Bronchus fibroblast of lung (primary cell): ENCODE measurements around the gene LRRC46. TPM values are rescaled to one million over a fixed set of nuclear protein-coding genes. Genes with fewer than 3 reads are reported as not detected.

Experiments
- total RNA-seq: library from RNA; depleted of rRNA; stranded (reverse); fragments of >200 nt; gene quantifications from 2 replicates; pipeline ENCODE4 v1.2.3, GENCODE V29; 2015

LRRC46 gene, protein sequence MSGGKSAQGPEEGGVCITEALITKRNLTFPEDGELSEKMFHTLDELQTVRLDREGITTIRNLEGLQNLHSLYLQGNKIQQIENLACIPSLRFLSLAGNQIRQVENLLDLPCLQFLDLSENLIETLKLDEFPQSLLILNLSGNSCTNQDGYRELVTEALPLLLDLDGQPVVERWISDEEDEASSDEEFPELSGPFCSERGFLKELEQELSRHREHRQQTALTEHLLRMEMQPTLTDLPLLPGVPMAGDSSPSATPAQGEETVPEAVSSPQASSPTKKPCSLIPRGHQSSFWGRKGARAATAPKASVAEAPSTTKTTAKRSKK
- total RNA-seq, result 0.15 TPM in 1 of 2 replicates, not detected in the other

DNA sequence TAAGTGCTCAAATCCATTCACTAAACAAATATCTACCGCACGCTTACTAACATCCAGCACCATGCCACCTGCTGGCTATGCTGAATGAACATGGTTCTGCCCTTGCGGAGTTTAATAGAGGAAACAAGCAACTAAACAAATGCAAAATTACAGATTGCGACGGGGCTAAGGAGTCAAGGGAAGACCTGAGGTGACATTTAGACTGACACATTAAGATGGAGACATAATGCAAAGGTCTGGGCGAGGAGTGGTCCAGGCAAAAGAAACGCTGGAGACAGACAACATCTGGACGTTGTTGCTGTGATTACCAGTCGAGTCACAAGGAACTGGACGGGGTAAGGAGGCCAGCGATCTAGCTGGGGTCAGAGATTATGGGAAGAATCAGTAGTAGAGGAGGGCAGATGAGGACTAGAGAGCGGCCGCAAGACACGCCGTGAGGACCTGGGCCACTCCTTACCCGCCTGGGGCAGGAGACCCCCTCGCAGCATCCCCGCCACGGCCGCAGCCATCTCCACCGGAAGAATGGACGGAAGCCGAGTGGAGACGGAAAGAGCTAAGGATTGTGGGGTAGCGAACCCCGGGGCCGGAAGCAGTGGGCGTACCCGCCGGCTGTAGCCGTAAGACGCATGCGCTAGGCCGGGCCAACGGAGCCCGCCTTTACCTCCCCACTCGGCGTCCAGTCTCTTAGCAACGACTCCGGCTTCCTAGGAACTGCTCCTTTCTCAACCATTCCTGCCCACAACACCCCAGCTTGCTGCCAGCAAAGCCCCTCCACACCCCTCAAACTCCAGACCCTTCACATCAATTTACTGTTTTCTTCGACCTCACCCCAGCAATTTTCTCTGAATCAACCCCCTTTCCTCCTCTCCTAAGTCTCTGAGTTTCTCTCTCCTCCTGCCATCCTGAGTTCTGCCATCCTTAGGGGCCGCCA, at the start of gene LRRC46, which contains the start of gene MRPL10:
TSS of gene LRRC46 (plus strand) at position 668 of the 931 bp plus-strand sequence. CDS start 320 bp downstream, outside the sequence.
TSS of gene MRPL10 (minus strand) at position 539 of the 931 bp plus-strand sequence. CDS start at position 509, 30 bp downstream.

DNA sequence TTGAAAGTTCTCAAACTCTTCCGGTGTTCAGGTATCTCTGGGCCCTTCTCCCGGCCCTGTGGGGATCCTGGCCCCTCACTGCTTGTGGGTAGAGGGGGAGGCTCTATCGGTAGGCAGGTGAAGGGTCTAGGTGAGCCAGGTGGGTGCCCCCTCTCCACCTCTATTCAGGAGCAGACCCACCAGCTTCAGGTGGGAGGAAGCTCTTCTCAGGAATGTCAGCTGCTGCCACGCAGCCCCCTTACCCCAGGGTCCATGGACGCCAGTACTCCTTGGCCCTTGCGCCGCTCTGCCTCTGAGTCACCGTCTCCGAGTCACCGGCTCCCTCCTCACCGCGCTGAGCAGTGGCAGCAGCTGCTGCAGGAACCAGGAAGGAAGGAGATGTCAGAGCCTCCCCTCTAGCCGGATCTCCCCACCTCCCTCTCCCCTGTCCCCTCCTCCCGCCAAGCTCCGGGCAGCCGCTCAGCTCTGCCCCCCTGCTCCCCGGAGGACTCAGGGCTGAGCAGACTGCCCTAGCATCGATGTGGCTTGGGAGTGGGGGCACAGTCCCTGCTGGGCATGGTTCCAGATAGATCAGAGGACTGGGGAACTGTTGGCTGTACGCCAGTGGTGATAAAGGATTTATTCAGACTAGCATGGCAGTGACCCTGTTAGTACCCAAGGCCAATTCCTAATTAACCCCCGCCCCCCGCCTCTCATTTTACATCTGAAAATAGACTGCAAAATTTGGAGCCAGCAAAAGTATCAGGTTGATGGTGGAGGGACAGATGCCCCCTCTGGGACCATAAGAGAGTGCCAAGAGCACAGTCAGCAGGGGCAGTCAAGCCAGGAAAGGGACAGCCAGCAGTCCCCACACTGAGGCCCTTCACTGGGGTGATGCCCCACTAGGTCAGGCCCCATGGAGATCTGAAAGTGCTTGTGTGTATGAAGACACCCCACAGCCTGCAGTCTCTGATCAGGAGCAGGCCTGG, 9.8 kb upstream of the LRRC46 start, which contains the start of gene OSBPL7:
TSS of gene OSBPL7 (minus strand) at position 371 of the 968 bp plus-strand sequence. CDS start 1,516 bp downstream, outside the sequence.

DNA sequence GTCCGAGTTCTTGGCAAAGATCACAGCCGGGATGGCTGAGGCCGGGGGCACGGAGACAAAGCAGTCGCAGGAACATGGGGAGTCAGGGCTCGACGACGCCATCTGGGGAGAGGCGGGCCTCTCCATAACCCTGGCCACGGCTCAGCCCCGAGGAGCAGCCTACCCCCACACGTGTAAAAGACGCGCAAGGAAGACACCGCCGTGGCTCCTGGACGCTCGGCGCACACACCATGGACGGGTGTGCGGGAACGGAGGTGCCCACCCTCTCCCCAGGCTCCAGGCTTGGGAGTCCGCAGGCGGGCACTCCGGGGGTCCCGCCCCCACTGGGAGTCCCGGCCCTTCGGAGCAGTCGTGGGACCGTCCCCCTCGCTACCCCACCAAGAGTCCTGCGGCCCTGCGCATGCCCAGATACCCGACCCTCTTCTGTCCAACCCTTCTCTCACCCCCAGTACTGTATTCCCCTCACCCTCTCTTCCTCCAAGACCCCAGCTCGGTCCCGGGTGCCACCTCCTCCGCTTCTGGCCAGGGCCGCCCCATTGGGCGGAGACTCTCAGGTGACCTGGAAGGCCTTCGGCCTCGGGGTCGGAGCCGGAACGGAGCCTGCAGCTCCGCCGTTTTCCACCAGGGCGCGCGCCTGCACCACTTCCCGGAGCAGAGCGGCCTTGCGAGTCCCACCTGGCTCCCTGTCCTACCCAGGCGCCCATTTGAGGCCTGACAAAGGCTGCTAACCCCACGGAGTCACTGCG, 9.4 kb downstream of the LRRC46 start, which contains the start of gene SCRN2:
TSS of gene SCRN2 (minus strand) at position 532 of the 746 bp plus-strand sequence. CDS start at position 102, 430 bp downstream.

DNA sequence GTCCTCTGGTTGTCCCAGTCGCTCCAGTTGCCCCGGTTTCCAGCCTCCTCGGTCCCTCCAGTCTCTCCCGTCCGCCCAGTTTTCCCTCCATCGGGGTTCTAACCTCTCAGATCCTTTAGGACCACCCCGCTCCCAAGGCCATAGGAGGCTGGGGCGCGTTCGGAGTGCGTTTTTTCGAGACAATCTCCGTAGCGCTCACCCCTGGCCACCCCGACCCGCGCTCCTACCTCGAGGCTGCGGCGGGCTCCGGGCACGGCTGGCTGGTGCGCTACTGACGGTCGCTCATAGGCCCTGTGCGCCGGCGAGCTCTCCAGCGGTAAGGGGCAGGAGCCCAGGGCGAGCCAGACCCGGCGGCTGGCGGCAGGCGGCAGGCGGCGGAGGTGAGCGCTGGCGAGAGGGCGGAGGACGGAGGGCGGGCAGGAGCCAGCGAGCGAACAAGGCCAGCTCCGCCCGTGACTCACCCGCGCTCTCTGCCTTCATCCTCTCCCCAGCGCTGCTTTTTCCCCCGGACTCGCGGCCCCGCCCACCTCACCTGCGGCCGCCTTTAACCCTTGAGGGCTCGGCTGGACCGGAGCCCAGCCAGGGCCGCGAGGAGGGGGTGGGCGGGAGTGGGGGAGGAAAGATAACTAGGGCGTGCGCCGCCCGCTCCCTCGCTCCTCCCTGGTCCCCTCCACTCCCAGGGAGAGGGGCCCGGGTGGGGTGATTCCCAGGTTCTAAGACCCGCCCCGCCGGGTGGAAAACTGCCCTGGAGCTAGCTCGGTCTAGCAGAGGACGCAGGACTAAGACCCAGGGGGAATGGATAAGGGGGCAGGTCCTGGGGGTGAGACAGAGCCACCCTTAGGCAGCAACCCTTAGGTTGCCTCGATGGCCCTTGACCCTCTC, 19.5 kb downstream of the LRRC46 start, which contains the start of gene SP6:
TSS of gene SP6 (minus strand) at position 472 of the 882 bp plus-strand sequence. CDS start 2,734 bp downstream, outside the sequence.

Other genes with a start within 250 kb of the LRRC46 start
- gene KPNB1, start 181.8 kb upstream of the LRRC46 start, total RNA-seq, result 280 and 315 TPM in 2 replicates
- 2.7 and 3.6 TPM in 2 replicates for gene TBKBP1, start 137.5 kb upstream of the LRRC46 start, total RNA-seq
- not detected in 2 replicates for gene TBX21, start 98.4 kb upstream of the LRRC46 start, total RNA-seq
- 4.2 and 4.7 TPM in 2 replicates for gene OSBPL7, start 9.9 kb upstream of the LRRC46 start, total RNA-seq
- gene MRPL10, start 129 bp upstream of the LRRC46 start, total RNA-seq, result 58.6 and 62.4 TPM in 2 replicates
- 15.5 and 18.3 TPM in 2 replicates for gene SCRN2, start 9.6 kb downstream of the LRRC46 start, total RNA-seq
- 0.15 and 0.34 TPM in 2 replicates for gene SP6, start 19.5 kb downstream of the LRRC46 start, total RNA-seq
- gene SP2, start 64.6 kb downstream of the LRRC46 start, total RNA-seq, result 3.4 TPM in 2 replicates
- gene PNPO, start 109.9 kb downstream of the LRRC46 start, total RNA-seq, result 27.2 and 27.9 TPM in 2 replicates
- gene PRR15L, start 126.2 kb downstream of the LRRC46 start, total RNA-seq, result not detected in 2 replicates
- 76.0 and 78.7 TPM in 2 replicates for gene CDK5RAP3, start 139.4 kb downstream of the LRRC46 start, total RNA-seq
- gene COPZ2, start 206.1 kb downstream of the LRRC46 start, total RNA-seq, result 23.6 and 26.6 TPM in 2 replicates
- gene NFE2L1, start 216.7 kb downstream of the LRRC46 start, total RNA-seq, result 73.6 and 76.1 TPM in 2 replicates